Measurements from ENCODE around the gene ARMC6. TPM values are rescaled to one million over a fixed set of nuclear protein-coding genes. Genes with fewer than 3 reads are reported as not detected.

The ARMC6 gene
- total and polyA plus RNA-seq, 4 donors: 23.9 to 38.3 (median 29.9) TPM

- TF ChIP-seq CTCF (IDR thresholded peaks at IDR 0.05; ENCODE audit: low read depth, low read length, missing input control): no peak
- no peak for TF ChIP-seq SP1 (IDR thresholded peaks at IDR 0.05)
- no peak for TF ChIP-seq RAD21 (IDR thresholded peaks at IDR 0.05)
- TF ChIP-seq FOXA1 (IDR thresholded peaks at IDR 0.05): no peak
- TF ChIP-seq, protein P1, sequence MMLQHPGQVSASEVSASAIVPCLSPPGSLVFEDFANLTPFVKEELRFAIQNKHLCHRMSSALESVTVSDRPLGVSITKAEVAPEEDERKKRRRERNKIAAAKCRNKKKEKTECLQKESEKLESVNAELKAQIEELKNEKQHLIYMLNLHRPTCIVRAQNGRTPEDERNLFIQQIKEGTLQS (IDR thresholded peaks at IDR 0.05): no peak
- no peak for TF ChIP-seq HNF4G (IDR thresholded peaks at IDR 0.05)
- no peak for TF ChIP-seq RXRA (IDR thresholded peaks at IDR 0.05)
These were observed 43.2 kb upstream of the ARMC6 start (continued) for GRCh38 chr19:18990128-18990708.

GRCh38 chr19:18991006-18991405 lies 42.4 kb upstream of the ARMC6 start:
- DNase-seq (ENCODE audit: low spot score): no peak
- no peak overlapping the region for H3K27ac ChIP-seq (ENCODE audit: low read depth in 1 of 2, low read length in 2 of 2)
- H3K27me3 ChIP-seq (ENCODE audit: control insufficient read depth in 4 of 4, insufficient read depth in 4 of 4, low read length in 3 of 4): no peaks in the 10 kb centered on the region
- no peak overlapping the region for H3K9ac ChIP-seq (ENCODE audit: low read depth in 1 of 2, low read length in 2 of 2)
- peaks cover 12 to 34% (median 18%) of the 10 kb centered on the region in 4 donors for H3K36me3 ChIP-seq (ENCODE audit: control insufficient read depth in 4 of 4, insufficient read depth in 3 of 4, low read depth in 1 of 4, low read length in 3 of 4)
- no peak for TF ChIP-seq FOXA1 (IDR thresholded peaks at IDR 0.05)
- no peak for TF ChIP-seq RAD21 (IDR thresholded peaks at IDR 0.05)
- TF ChIP-seq, protein P1 (IDR thresholded peaks at IDR 0.05): no peak
- TF ChIP-seq SP1 (IDR thresholded peaks at IDR 0.05): no peak
- no peak for TF ChIP-seq REST (IDR thresholded peaks at IDR 0.05)
- no peak for TF ChIP-seq EGR1 (IDR thresholded peaks at IDR 0.05; ENCODE audit: low read depth in 2 of 2)
- TF ChIP-seq NR2F2 (IDR thresholded peaks at IDR 0.05): no peak
- no peak for TF ChIP-seq HNF4A (conservative IDR thresholded peaks at IDR 0.05)
- no peak for TF ChIP-seq HNF4G (IDR thresholded peaks at IDR 0.05)
- TF ChIP-seq JUND (IDR thresholded peaks at IDR 0.05): no peak
- TF ChIP-seq FOXA2 (IDR thresholded peaks at IDR 0.05): no peak
- TF ChIP-seq TAF1 (conservative IDR thresholded peaks at IDR 0.05): no peak
- no peak for TF ChIP-seq MAX (IDR thresholded peaks at IDR 0.05)
- no peak for TF ChIP-seq CTCF (IDR thresholded peaks at IDR 0.05; ENCODE audit: low read depth, low read length, missing input control)
- TF ChIP-seq ZBTB33 (IDR thresholded peaks at IDR 0.05): no peak
- TF ChIP-seq YY1 (IDR thresholded peaks at IDR 0.05): no peak
- TF ChIP-seq RXRA (IDR thresholded peaks at IDR 0.05): no peak
- no peak for TF ChIP-seq GABPA (IDR thresholded peaks at IDR 0.05 in 1 of 2, conservative IDR thresholded peaks at IDR 0.05 in 1 of 2)
- H3K4me3 ChIP-seq (ENCODE audit: low read depth in 1 of 3, low read length in 3 of 3): no peak overlapping the region
- no peaks in the 10 kb centered on the region for H3K9me3 ChIP-seq (ENCODE audit: control insufficient read depth in 4 of 4, low read length in 3 of 4)
- H3K4me1 ChIP-seq (ENCODE audit: control insufficient read depth in 4 of 4, insufficient read depth in 4 of 4, low read length in 3 of 4): peaks cover 0 to 3% (median 0%) of the 10 kb centered on the region in 4 donors
- WGBS: 92% methylated on average over 16 of the region's 16 CpGs
